IMR-90 (cell line): ENCODE measurements around the gene CLIC1. TPM values are rescaled to one million over a fixed set of nuclear protein-coding genes. Genes with fewer than 3 reads are reported as not detected.

ENCODE experiments used
- ATAC-seq: fragments of 200-7000 bp; cut with Tn5 transposase; 2 replicates; pipeline ENCODE4 v1.9.1; 2020; ENCODE audit warnings: low read depth, mild to moderate bottlenecking, moderate library complexity
- BruUV-seq: library from RNA; stranded (reverse); fragments of 400-500 nt; replicated peaks from 2 replicates; lab custom pipeline; 2021; lab: Mats Ljungman, UMichigan
- CTCF ChIA-PET: fragments of 300-600 bp; formaldehyde crosslinking; extraction: SDS; loops from one replicate; lab custom pipeline; 2021; ENCODE audit warnings: antibody characterized with exemption; lab: Yijun Ruan, JAX
- POLR2A ChIA-PET: fragments of 300-600 bp; sonication (Branson Sonifier 250); formaldehyde crosslinking; loops from one replicate; lab custom pipeline; 2022; ENCODE audit warnings: antibody characterized with exemption; ENCODE audit not compliant: unreplicated experiment; lab: Charles Lee
- DNase-seq: peaks from one replicate; pipeline ENCODE4 v3.0.0; 2013
- H2AFZ ChIP-seq: replicated peaks from 2 replicates; pipeline ENCODE3; 2013; ENCODE audit warnings: low read length, mild to moderate bottlenecking; ENCODE audit not compliant: poor library complexity
- H2AK5ac ChIP-seq: 2 replicates; pipeline ENCODE4 v1.6.1; 2013; ENCODE audit warnings: low read depth, low read length, inconsistent platforms
- H2AK9ac ChIP-seq: replicated peaks from 2 replicates; pipeline ENCODE3; 2013; ENCODE audit warnings: mild to moderate bottlenecking, low read depth, low read length, moderate library complexity; ENCODE audit not compliant: poor library complexity
- H2BK120ac ChIP-seq: 2 replicates; pipeline ENCODE4 v1.6.1; 2013; ENCODE audit warnings: low read depth, low read length, inconsistent platforms
- H2BK15ac ChIP-seq: 3 replicates; pipeline ENCODE4 v1.6.1; 2013; ENCODE audit warnings: low read depth, low read length, inconsistent platforms
- H2BK20ac ChIP-seq: 2 replicates; pipeline ENCODE4 v1.6.1; 2013; ENCODE audit warnings: low read depth, mild to moderate bottlenecking, inconsistent platforms, low read length, moderate library complexity
- H2BK5ac ChIP-seq: 2 replicates; pipeline ENCODE4 v1.6.1; 2013; ENCODE audit warnings: mild to moderate bottlenecking, low read depth, low read length, inconsistent platforms; ENCODE audit not compliant: poor library complexity, severe bottlenecking
- H3K14ac ChIP-seq: replicated peaks from 2 replicates; pipeline ENCODE4 v1.6.1; 2013; ENCODE audit warnings: low read depth, low read length, inconsistent platforms
- H3K18ac ChIP-seq: 2 replicates; pipeline ENCODE4 v1.6.1; 2013; ENCODE audit warnings: low read depth, low read length, control low read depth
- H3K23ac ChIP-seq: 2 replicates; pipeline ENCODE4 v1.6.1; 2013; ENCODE audit warnings: low read depth, low read length, inconsistent platforms
- H3K27ac ChIP-seq: 2 replicates; pipeline ENCODE4 v1.5.1; 2013; ENCODE audit warnings: mild to moderate bottlenecking, control low read depth, low read length; ENCODE audit not compliant: insufficient read depth
- H3K27me3 ChIP-seq: 2 replicates; pipeline ENCODE4 v1.6.1; 2013; ENCODE audit warnings: low read length; ENCODE audit not compliant: control insufficient read depth, insufficient read depth
- H3K36me3 ChIP-seq: 2 replicates; pipeline ENCODE4 v1.6.1; 2013; ENCODE audit warnings: low read length, mixed read lengths; ENCODE audit not compliant: control insufficient read depth, insufficient read depth
- H3K4ac ChIP-seq: 2 replicates; pipeline ENCODE4 v1.6.1; 2013; ENCODE audit warnings: low read depth, low read length, inconsistent platforms
- H3K4me1 ChIP-seq: 2 replicates; pipeline ENCODE4 v1.6.1; 2013; ENCODE audit warnings: low read length, mixed read lengths; ENCODE audit not compliant: control insufficient read depth, insufficient read depth
- H3K4me2 ChIP-seq: 2 replicates; pipeline ENCODE4 v1.6.1; 2013; ENCODE audit warnings: low read depth, mild to moderate bottlenecking, control low read depth, low read length, moderate library complexity
- H3K4me3 ChIP-seq: 2 replicates; pipeline ENCODE4 v1.5.1; 2013; ENCODE audit warnings: low read depth, mild to moderate bottlenecking, control low read depth, low read length, moderate library complexity; ENCODE audit not compliant: insufficient read depth
- H3K56ac ChIP-seq: 2 replicates; pipeline ENCODE4 v1.6.1; 2013; ENCODE audit warnings: low read length, inconsistent platforms; ENCODE audit not compliant: insufficient read depth; ENCODE audit errors: extremely low read depth
- H3K79me1 ChIP-seq, 2 experiments: 2 replicates each; pipeline ENCODE4 v1.6.1; 2013; ENCODE audit warnings: low read length in 2 of 2, inconsistent platforms in 1 of 2, low read depth in 1 of 2
- H3K9ac ChIP-seq: 2 replicates; pipeline ENCODE4 v1.6.1; 2013; ENCODE audit warnings: low read depth, low read length, control low read depth
- H3K9me1 ChIP-seq: 2 replicates; pipeline ENCODE4 v1.6.1; 2013; ENCODE audit warnings: low read length, inconsistent platforms; ENCODE audit not compliant: insufficient read depth
- H3K9me3 ChIP-seq: 2 replicates; pipeline ENCODE4 v1.6.1; 2013; ENCODE audit warnings: low read length; ENCODE audit not compliant: control insufficient read depth, insufficient read depth
- H4K20me1 ChIP-seq: 2 replicates; pipeline ENCODE4 v1.6.1; 2013; ENCODE audit warnings: low read length, inconsistent platforms; ENCODE audit not compliant: insufficient read depth
- H4K5ac ChIP-seq: 2 replicates; pipeline ENCODE4 v1.6.1; 2013; ENCODE audit warnings: mild to moderate bottlenecking, low read depth, low read length, control low read depth
- H4K8ac ChIP-seq, 2 experiments: 2 replicates each; pipeline ENCODE4 v1.6.1; 2013; ENCODE audit warnings: low read depth in 2 of 2, low read length in 2 of 2, control low read depth in 1 of 2, inconsistent platforms in 1 of 2
- H4K91ac ChIP-seq: 2 replicates; pipeline ENCODE4 v1.6.1; 2013; ENCODE audit warnings: low read depth, low read length, inconsistent platforms; ENCODE audit not compliant: insufficient read depth
- BHLHE40 ChIP-seq: fragments of 150-350 bp; IDR thresholded peaks from 2 replicates; pipeline ENCODE4 v1.6.1; 2016; ENCODE audit warnings: mild to moderate bottlenecking, low read depth, low read length
- CEBPB ChIP-seq: IDR thresholded peaks from 2 replicates; pipeline ENCODE4 v1.6.1; 2012; ENCODE audit warnings: low read depth, low read length, improper control_type of control experiment
- CHD1 ChIP-seq: IDR thresholded peaks from 2 replicates; pipeline ENCODE4 v1.6.1; 2012; ENCODE audit warnings: low read depth, low read length, improper control_type of control experiment
- CTCF ChIP-seq: conservative IDR thresholded peaks from 2 replicates; pipeline ENCODE4 v1.5.1; 2012; ENCODE audit warnings: mild to moderate bottlenecking, low read depth, low read length, improper control_type of control experiment
- FOS ChIP-seq: fragments of 150-350 bp; IDR thresholded peaks from 2 replicates; pipeline ENCODE4 v1.6.1; 2016; ENCODE audit warnings: low read depth, low read length
- MAFK ChIP-seq: IDR thresholded peaks from 2 replicates; pipeline ENCODE4 v1.6.1; 2012; ENCODE audit warnings: low read depth, low read length, improper control_type of control experiment
- MAZ ChIP-seq: IDR thresholded peaks from 2 replicates; pipeline ENCODE4 v1.6.1; 2012; ENCODE audit warnings: low read depth, mild to moderate bottlenecking, low read length, improper control_type of control experiment, moderate library complexity, borderline replicate concordance
- MXI1 ChIP-seq: IDR thresholded peaks from 2 replicates; pipeline ENCODE4 v1.6.1; 2012; ENCODE audit warnings: low read depth, mild to moderate bottlenecking, low read length, moderate library complexity, borderline replicate concordance
- POLR2A ChIP-seq: IDR thresholded peaks from 2 replicates; pipeline ENCODE4 v1.6.1; 2012; ENCODE audit warnings: mild to moderate bottlenecking, low read depth, low read length
- RAD21 ChIP-seq: IDR thresholded peaks from 2 replicates; pipeline ENCODE4 v1.6.1; 2012; ENCODE audit warnings: low read length, improper control_type of control experiment
- RCOR1 ChIP-seq: IDR thresholded peaks from 2 replicates; pipeline ENCODE4 v1.6.1; 2012; ENCODE audit warnings: mild to moderate bottlenecking, low read length, improper control_type of control experiment; ENCODE audit not compliant: insufficient replicate concordance
- RFX5 ChIP-seq: IDR thresholded peaks from 2 replicates; pipeline ENCODE4 v1.8.0; 2012; ENCODE audit warnings: low read depth, mild to moderate bottlenecking, low read length, moderate library complexity
- SMC3 ChIP-seq: fragments of 150-350 bp; IDR thresholded peaks from 2 replicates; pipeline ENCODE4 v1.6.1; 2016; ENCODE audit warnings: low read depth, mild to moderate bottlenecking, antibody characterized with exemption, low read length, moderate library complexity
- WGBS, 2 experiments: methylation state at CpG; one replicate each; pipeline versions ENCODE4 v1.1.5 to v1.1.7; 2013; ENCODE audit warnings: missing lambda C conversion rate in 2 of 2; ENCODE audit not compliant: insufficient read length in 1 of 2; ENCODE audit errors: extremely low coverage in 2 of 2; 5-methylcytosine and 5-hydroxymethylcytosine counted together
- dilution Hi-C: fragments of 300-500 bp; cut with HindIII; formaldehyde crosslinking; loops from one replicate; pipeline ENCODE4 v1.14.3; 2018; ENCODE audit warnings: low sequenced_read_pairs; ENCODE audit not compliant: unreplicated experiment
- in situ Hi-C: fragments of 300-500 bp; cut with MboI; formaldehyde crosslinking; loops from 3 replicates; pipeline ENCODE4 v1.14.3; 2019; ENCODE audit warnings: low sequenced_read_pairs, inconsistent platforms, mixed read lengths
- intact Hi-C: fragments of 100-400 bp; cut with micrococcal nuclease; formaldehyde crosslinking; loops from 2 replicates; pipeline ENCODE4 v1.10.0; 2022
- polyA plus RNA-seq, 3 experiments: library from polyadenylated mRNA; depleted of rRNA; stranded (reverse); fragments of >200 nt; gene quantifications; 2 replicates each; pipeline ENCODE4 v1.2.3, GENCODE V29; 2012; ENCODE audit warnings: low replicate concordance in 1 of 3
- total RNA-seq: library from RNA; depleted of rRNA; stranded (reverse); fragments of >200 nt; gene quantifications from 2 replicates; pipeline ENCODE4 v1.2.3, GENCODE V29; 2012
- TF ChIP-seq, protein P1 (sequence below): fragments of 150-350 bp; IDR thresholded peaks from 2 replicates; pipeline ENCODE4 v1.6.1; 2016; ENCODE audit warnings: low read depth, mild to moderate bottlenecking, low read length, moderate library complexity, borderline replicate concordance
- TF ChIP-seq, protein P2 (sequence below): fragments of 150-350 bp; IDR thresholded peaks from 2 replicates; pipeline ENCODE4 v1.6.1; 2017; ENCODE audit warnings: mild to moderate bottlenecking, antibody characterized with exemption, low read length, low read depth

CLIC1 gene
- total and polyA plus RNA-seq, 2 of the 4 experiments (the other 2 are of a cell fraction), result 706 to 1,185 TPM

DNA sequence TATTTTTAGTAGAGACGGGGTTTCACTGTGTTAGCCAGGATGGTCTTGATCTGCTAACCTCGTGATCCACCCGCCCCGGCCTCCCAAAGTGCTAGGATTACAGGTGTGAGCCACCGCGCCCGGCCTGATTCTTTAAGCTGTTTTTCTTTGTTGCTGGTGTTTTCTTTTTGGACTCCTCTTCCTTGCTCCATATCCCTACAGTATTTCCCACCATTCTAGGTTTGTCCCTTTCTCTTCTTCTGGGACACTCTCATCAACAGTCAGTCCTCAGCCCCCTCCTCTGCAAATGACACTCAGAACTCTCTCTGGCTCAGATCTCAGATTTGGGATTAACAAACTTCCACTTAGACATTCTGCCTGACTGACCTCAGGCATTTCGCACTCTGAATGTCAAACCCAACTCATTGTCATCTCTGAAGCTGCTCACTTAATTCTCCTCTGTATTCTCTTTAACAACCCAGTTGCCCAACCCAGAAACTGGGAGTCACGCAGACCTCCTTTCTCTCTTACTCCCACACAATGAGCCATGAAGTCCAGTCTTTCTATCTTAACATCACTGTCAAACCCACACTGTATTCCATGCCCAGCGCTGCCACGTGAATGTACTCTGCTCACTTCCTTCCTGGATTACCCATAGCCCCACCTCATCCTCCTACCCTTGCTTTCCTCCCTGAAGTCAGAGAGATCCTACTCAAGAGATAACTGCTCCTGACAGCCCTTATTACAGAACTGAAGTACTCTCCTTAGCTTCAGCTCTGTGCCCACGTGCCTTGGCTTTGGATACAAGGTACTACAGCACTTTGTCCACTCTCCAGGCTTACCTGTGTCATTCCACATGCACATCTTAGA lies 10.6 kb downstream of the CLIC1 start:
- Histone ChIP-seq H3K14ac (no peak overlapping the region), H3K4ac (no peak overlapping the region), H3K4me3 (no peak overlapping the region), H2BK120ac (no peak overlapping the region), H3K4me2 (no peak overlapping the region), H2BK15ac (no peak overlapping the region), H3K27me3 (no peaks in the 10 kb centered on the region; the same call in 1 of the 2 replicates), H3K79me1 (peaks cover 0 to 24% of the 10 kb centered on the region in 2 experiments; a peak in 2 of 4 replicates), H4K20me1 (peaks cover 10% of the 10 kb centered on the region), H3K18ac (no peak overlapping the region), H3K4me1 (peaks cover 3% of the 10 kb centered on the region), H3K27ac (no peak overlapping the region), H3K9me1 (no peaks in the 10 kb centered on the region), H3K9ac (no peak overlapping the region), H3K9me3 (no peaks in the 10 kb centered on the region), H2BK20ac (no peak overlapping the region), H2BK5ac (no peak overlapping the region), H3K56ac (no peak overlapping the region), H2AK9ac (no peak overlapping the region), H3K36me3 (peaks cover 23% of the 10 kb centered on the region), H2AFZ (no peak overlapping the region), H3K23ac (no peak overlapping the region), H2AK5ac (no peak overlapping the region), H4K91ac (no peak overlapping the region), H4K5ac (no peak overlapping the region), H4K8ac (no peak overlapping the region)
- ChIA-PET POLR2A (interaction anchor here (0.6 kb wide), 1 partner anchor 41 kb away, joined by 4 read pairs; no protein-coding TSS in a partner anchor), CTCF (no interaction called here)
- dilution Hi-C loops (no loop called here), intact Hi-C loops (no loop called here), in situ Hi-C loops (no loop called here)
- ATAC-seq (no peak), DNase-seq (no peak)
- no TSS peak for BruUV-seq
- 95% methylated on average over 5 of the region's 12 CpGs; no CpG with 5 or more reads in 1 of the 2 experiments for WGBS, 2 experiments
- no peak for TF ChIP-seq MAZ
- no peak for TF ChIP-seq CEBPB
- no peak for TF ChIP-seq RFX5
- TF ChIP-seq, protein P1, sequence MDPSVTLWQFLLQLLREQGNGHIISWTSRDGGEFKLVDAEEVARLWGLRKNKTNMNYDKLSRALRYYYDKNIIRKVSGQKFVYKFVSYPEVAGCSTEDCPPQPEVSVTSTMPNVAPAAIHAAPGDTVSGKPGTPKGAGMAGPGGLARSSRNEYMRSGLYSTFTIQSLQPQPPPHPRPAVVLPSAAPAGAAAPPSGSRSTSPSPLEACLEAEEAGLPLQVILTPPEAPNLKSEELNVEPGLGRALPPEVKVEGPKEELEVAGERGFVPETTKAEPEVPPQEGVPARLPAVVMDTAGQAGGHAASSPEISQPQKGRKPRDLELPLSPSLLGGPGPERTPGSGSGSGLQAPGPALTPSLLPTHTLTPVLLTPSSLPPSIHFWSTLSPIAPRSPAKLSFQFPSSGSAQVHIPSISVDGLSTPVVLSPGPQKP, result no peak
- TF ChIP-seq, protein P2, sequence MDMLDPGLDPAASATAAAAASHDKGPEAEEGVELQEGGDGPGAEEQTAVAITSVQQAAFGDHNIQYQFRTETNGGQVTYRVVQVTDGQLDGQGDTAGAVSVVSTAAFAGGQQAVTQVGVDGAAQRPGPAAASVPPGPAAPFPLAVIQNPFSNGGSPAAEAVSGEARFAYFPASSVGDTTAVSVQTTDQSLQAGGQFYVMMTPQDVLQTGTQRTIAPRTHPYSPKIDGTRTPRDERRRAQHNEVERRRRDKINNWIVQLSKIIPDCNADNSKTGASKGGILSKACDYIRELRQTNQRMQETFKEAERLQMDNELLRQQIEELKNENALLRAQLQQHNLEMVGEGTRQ, result no peak
- no peak for TF ChIP-seq MAFK
- TF ChIP-seq BHLHE40, result no peak
- no peak for TF ChIP-seq MXI1
- TF ChIP-seq CHD1, result no peak
- TF ChIP-seq SMC3, result no peak
- no peak for TF ChIP-seq CTCF
- TF ChIP-seq FOS, result no peak
- TF ChIP-seq POLR2A, result no peak
- no peak for TF ChIP-seq RCOR1
- no peak for TF ChIP-seq RAD21
